Measurements from ENCODE around the gene SLIT1. TPM values are rescaled to one million over a fixed set of nuclear protein-coding genes. Genes with fewer than 3 reads are reported as not detected.

SLIT1 gene
- total RNA-seq, 1 donor from 2014 or later: 0.23 TPM

DNA sequence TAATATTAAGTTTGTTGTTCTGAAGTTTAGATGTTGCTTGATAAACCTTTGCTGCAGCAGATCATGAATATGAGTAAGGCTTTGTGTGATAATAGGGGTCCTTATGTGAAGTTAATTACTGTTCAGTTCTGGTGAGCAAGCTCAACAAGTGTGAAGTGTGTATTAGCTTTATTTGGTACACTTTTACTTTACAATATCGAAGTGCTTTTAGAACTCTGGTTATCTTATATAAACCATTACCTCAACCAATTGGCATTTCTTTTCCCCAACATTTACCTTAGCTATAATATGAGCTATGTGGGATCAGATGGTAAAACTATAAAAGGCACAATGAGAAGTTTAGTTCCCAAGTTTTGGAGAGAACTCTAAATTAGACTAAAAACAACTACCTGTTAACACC lies 226.0 kb downstream of the SLIT1 start:
- H3K27me3 ChIP-seq: no peaks in the 10 kb centered on the region
- no peak overlapping the region for H3K4me3 ChIP-seq
- intact Hi-C loops (cut with DNase I): no loop called here
- ATAC-seq (no peak), DNase-seq (no peak)
- H3K27ac ChIP-seq: no peak overlapping the region
- H3K4me1 ChIP-seq: peaks cover 4% of the 10 kb centered on the region
- peaks cover 23% of the 10 kb centered on the region for H3K36me3 ChIP-seq
- TF ChIP-seq, protein P1, sequence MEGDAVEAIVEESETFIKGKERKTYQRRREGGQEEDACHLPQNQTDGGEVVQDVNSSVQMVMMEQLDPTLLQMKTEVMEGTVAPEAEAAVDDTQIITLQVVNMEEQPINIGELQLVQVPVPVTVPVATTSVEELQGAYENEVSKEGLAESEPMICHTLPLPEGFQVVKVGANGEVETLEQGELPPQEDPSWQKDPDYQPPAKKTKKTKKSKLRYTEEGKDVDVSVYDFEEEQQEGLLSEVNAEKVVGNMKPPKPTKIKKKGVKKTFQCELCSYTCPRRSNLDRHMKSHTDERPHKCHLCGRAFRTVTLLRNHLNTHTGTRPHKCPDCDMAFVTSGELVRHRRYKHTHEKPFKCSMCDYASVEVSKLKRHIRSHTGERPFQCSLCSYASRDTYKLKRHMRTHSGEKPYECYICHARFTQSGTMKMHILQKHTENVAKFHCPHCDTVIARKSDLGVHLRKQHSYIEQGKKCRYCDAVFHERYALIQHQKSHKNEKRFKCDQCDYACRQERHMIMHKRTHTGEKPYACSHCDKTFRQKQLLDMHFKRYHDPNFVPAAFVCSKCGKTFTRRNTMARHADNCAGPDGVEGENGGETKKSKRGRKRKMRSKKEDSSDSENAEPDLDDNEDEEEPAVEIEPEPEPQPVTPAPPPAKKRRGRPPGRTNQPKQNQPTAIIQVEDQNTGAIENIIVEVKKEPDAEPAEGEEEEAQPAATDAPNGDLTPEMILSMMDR (IDR thresholded peaks at IDR 0.05): no peak
- no peaks in the 10 kb centered on the region for H3K9me3 ChIP-seq

DNA sequence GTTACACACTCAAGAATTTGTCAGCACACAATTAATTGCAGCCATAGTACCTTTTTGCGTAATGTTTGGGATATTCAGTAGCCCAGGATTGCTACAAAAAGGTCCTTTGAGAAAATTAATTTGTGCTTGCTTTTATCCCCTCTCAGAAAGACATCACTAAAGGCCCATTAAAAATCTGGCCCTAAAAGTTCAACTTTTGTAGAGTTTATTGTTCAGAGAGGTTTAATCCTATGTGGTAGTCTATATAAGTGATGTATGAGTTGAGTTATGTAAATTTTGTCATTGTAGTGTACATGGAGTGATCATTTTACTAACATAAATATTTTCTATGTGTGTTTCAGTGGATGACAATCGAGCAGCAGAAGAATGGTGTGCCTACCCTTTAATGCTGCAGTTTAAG lies 227.7 kb downstream of the SLIT1 start:
- H3K36me3 ChIP-seq: peaks cover 25% of the 10 kb centered on the region
- no peak overlapping the region for H3K4me3 ChIP-seq
- TF ChIP-seq, protein P1 (IDR thresholded peaks at IDR 0.05): no peak
- no peak for ATAC-seq
- peaks cover 4% of the 10 kb centered on the region for H3K4me1 ChIP-seq
- H3K27me3 ChIP-seq: no peaks in the 10 kb centered on the region
- intact Hi-C loops (cut with DNase I): no loop called here
- H3K27ac ChIP-seq: no peak overlapping the region
- no peak for DNase-seq
- no peaks in the 10 kb centered on the region for H3K9me3 ChIP-seq

DNA sequence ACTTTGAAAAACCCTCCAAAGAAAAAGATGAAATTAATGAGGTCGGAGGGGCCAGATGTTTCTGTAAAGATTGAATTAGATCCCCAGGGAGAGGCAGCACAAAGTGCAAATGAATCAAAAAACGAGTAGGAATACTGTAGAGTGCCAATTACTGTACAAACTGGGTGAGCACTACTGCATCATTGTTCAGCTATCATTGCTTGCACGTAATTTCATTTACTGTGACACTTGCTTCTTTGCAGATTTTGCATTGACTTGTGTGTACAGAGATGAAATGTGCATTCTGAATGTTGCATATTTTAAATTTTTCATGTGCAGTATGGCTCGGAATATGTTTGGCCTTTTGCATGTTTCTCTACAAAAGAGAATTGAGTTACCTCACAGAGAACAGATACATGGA lies 230.0 kb downstream of the SLIT1 start:
- H3K4me3 ChIP-seq: no peak overlapping the region
- H3K9me3 ChIP-seq: no peaks in the 10 kb centered on the region
- DNase-seq (no peak), ATAC-seq (no peak)
- H3K36me3 ChIP-seq: peaks cover 30% of the 10 kb centered on the region
- H3K27me3 ChIP-seq: no peaks in the 10 kb centered on the region
- peaks cover 4% of the 10 kb centered on the region for H3K4me1 ChIP-seq
- no peak overlapping the region for H3K27ac ChIP-seq
- TF ChIP-seq, protein P1 (IDR thresholded peaks at IDR 0.05): no peak
- intact Hi-C loops (cut with DNase I): no loop called here

DNA sequence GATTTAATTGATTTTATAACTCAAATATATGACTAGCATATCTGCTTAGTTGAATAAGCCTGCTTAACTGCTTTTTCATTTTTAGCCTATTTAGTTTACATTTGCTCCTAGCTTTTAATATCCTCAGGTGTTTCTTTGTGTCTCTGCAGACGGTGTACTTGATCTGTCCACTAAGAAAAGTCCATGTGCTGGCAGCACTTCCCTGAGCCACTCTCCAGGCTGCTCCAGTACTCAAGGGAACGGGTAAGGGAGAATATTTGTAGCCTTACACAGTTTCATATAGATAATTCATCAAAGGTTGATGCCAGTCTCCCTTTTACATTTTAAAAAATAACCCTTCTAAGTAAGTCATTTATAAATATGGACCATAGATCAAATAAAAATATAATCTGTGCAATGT lies 233.8 kb downstream of the SLIT1 start:
- Histone ChIP-seq H3K4me1 (no peaks in the 10 kb centered on the region), H3K27me3 (no peaks in the 10 kb centered on the region), H3K27ac (no peak overlapping the region), H3K36me3 (peaks cover 40% of the 10 kb centered on the region), H3K4me3 (no peak overlapping the region), H3K9me3 (no peaks in the 10 kb centered on the region)
- TF ChIP-seq, protein P1 (IDR thresholded peaks at IDR 0.05): no peak
- ATAC-seq (no peak), DNase-seq (no peak)
- intact Hi-C loops (cut with DNase I): no loop called here

DNA sequence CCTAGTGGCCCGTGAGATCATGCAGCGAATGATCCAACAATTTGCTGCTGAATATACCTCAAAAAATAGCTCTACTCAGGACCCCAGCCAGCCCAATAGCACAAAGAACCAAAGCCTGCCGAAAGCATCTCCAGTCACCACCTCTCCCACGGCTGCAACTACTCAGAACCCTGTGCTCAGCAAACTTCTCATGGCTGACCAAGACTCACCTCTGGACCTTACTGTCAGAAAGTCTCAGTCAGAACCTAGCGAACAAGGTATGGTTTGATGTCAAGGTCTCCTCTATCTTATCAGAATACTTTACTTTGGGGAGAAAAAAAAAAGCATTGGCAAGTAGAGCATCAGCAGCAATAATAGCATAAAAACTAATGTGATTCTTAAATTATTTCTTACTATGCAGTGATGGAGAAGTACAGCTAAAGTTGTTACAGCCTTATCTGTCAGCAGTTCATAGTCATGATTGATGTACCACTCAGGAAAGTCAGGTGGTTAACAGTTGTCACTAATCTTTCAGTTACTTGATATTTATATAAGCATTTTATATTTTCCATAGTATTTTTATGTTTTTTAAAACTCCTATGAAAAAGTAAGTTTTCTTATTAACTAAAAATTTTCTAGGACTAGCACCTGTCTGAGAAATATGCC lies 236.6 kb downstream of the SLIT1 start:
- Histone ChIP-seq H3K36me3 (peaks cover 19% of the 10 kb centered on the region), H3K4me3 (no peak overlapping the region), H3K27me3 (no peaks in the 10 kb centered on the region), H3K4me1 (no peaks in the 10 kb centered on the region), H3K27ac (no peak overlapping the region), H3K9me3 (no peaks in the 10 kb centered on the region)
- DNase-seq: no peak
- ATAC-seq: no peak
- intact Hi-C loops (cut with DNase I): no loop called here
- TF ChIP-seq, protein P1 (IDR thresholded peaks at IDR 0.05): no peak

Other genes with a start within 250 kb of the SLIT1 start
- gene ARHGAP19, start 106.7 kb upstream of the SLIT1 start, total RNA-seq: 14.0 TPM
- 10.4 TPM for gene FRAT1, start 133.3 kb upstream of the SLIT1 start, total RNA-seq
- gene FRAT2, start 148.8 kb upstream of the SLIT1 start, total RNA-seq: 20.4 TPM
- gene RRP12, start 215.4 kb upstream of the SLIT1 start, total RNA-seq: 23.7 TPM
- gene PGAM1, start 240.2 kb upstream of the SLIT1 start, total RNA-seq: 139 TPM

Measured in upper lobe of right lung (tissue), 1 donor.